Occipital lobe (tissue), 2 donors: ENCODE measurements around the gene SLC7A6OS. TPM values are rescaled to one million over a fixed set of nuclear protein-coding genes. Genes with fewer than 3 reads are reported as not detected.

ENCODE experiments used
- DNase-seq: peaks from one replicate; lab custom pipeline; 2025; lab: John Stamatoyannopoulos, UW
- total RNA-seq: library from RNA; depleted of rRNA; stranded (reverse); fragments of >200 nt; gene quantifications from one replicate; pipeline ENCODE4 v1.2.3, GENCODE V29; 2014

SLC7A6OS gene
- total RNA-seq, 1 donor from 2014 or later = 12.8 TPM

DNA sequence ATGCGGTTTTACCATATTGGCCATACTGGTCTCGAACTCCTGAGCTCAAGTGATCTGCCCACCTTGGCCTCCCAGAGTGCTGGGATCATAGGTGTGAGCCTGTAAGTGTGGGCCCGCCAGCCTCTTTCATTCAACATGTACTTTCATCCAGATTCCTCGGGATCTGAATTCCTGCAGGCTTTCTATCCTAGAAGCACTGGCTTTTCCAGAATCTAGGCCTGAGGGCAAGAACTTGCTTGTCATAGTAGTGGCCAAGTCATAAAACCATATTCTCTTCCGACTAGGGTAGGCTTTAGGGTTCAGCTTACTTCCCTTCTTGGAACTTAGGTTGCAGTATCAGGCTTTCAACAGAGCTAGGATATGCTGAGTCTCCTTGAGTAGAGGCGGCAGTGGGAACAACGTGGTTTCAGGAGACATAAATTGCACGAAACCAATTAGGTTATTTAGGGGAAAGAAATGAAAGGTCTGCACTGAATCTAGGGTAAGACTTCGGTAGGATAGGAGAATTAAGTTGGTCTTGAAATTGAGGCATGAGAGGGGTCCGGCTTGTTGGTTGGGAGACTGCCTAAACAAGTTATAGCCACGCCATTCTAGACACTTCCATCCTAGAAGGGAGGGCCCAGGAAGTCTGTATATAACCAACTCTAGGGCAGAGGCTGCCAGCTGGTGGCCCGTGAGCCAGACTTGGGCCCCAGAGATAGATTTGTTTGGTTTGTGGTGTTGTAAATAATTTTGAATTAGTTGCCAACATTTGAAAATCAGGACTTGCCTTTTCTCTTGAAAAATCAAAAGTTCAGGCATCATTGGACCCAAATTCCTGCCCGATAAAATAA is 30.8 kb downstream of the SLC7A6OS start:
- DNase-seq = no peak

DNA sequence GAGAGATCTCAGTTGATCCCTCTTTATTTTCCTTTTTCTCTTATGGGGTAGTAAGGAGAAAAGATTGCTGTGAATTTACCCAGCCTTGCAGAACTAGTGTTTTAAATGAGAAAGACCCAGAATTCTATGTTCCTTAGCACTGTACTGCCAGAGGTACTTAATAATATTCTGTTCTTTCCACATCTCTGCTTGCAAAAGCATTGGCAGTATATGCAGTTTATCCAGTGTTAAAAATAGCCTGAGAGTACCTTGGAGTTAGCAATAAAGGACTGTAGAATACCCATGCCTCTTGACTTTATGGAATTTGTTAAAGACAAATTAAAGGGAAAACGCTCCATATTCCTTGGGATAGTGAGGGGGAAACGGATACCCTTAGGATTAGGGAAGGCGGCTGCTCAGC is 34.5 kb downstream of the SLC7A6OS start:
- DNase-seq = no peak

DNA sequence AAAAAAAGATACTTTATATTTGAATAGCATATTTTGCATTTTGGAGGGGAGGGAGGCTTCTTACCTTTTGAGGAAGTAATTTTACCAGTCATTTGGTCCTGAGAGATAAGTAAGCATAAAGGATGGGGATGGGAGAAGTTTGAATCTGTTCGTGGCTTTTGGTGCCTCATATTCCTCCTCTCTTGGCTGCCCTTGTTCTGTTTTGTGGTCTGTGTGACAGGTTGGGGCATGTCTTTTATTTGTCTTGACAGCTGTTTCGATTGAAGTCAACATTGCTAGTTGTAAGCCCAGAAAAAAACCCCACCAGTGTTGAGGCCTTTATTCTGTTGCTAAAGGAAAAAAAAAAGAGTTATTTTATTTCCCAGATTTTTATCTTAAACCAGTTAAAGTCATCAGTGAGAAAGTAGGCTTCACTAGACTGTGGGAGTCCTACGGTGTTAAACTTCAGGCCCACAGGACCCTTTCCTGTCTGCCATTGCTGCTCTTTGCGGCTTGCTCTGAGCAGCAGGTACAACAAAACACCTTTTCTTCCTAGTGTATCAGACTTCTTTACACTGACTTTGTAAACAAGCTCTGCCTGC is 35.0 kb downstream of the SLC7A6OS start:
- no peak for DNase-seq

DNA sequence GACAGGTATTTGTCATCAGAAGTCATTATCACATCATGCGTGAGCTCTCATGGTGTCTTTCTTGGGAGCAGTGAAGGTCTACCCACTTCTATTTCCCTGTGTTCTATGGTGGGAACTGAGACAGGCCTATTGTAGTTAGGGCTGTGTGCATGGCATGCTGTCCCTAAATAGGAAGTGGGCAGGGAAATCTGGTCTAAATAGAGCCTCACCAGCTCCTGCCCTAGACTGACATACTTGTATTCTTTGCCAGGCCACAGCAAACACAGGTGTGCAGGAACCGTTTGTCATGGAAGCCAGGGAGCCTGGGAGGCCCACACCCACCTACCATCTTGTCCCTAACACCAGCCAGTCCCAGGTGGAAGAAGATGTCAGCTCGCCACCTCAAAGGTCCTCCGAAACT is 36.3 kb downstream of the SLC7A6OS start:
- no peak for DNase-seq

DNA sequence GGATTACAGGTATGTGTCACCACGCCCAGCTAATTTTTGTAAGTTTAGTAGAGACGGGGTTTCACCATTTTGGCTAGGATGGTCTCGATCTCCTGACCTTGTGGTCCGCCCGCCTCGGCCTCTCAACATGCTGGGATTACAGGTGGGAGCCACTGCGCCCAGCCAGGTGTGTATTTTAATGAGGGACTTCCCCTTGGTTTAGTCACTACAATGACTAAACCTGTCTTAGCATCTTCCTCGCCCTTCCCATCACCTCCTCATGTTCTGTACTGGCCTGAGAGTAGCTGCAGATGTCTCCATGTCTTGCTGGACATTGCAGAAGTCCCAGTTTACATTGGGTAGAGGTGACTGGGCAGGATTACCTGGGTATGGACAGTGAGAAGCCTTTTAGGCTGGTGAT is 36.9 kb downstream of the SLC7A6OS start:
- no peak for DNase-seq

DNA sequence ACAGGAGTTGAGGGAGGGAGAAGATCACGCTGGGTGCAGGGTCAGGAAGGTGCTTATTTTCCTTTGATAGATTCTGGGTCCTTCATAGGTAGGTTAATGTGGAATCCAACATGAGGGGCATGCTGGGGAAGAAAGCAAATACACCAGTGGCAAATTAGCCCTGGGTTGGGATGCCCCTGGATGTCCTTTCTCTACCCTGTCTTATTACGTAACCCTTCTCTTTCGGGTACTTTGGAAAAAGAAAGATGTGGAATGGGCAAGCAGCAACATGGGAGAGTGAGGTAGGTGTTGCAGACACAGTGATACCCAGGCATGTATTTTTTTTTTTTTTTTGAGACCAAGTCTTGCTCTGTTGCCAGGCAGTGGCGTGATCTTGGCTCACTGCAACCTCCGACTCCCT is 37.3 kb downstream of the SLC7A6OS start:
- no peak for DNase-seq

DNA sequence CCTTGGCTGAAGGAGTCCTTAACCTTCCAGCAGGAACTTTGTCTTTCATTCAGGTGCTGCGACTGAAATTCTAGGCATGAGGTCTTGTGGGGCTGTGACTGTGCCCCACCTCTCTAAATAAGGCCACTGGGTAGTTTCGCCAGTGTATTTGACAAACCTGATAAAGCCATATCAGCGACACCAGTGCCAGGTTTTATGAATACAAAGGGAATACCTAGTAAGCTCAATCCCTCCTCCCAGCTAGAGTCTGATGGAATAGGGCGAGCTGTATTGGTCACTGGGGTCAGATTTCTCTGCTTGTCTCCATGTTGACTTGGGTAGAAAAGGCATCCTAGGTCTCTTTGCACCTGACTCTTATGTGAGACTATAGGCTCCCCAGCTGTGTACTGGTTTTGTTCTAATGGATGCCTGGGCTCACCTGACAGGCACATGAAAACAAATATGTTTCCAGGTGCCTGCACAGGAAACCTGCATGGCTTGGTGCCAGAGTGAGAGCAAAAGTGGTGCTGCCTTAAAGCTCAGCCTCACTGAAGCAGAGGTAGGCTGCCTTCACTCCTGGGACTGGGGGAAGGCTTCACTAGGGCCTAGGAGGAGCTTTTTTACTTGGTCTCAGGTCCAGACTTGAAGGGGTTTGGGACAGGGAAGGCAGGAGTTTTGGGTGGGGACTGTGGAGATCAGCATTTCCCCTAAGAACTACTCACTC is 38.1 kb downstream of the SLC7A6OS start:
- DNase-seq = no peak

DNA sequence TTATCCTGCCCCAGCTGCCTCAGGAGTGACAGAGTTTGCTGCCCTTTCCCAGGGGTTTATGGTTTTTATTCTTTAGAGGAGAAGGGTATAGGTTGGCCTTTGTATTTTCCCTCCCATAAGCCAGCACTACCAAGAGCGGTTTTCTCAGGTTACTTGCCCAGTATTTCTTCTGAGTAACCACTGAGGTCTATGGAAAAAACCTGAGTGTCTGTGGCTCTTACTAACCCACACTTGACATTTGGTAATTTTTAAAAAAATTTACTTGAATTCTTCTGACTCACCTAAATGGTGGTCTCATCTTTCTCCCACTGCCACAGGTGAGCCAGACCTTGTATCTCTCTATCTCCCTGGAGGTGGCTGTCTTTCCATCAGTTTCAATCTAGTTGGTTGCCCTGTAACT is 40.4 kb downstream of the SLC7A6OS start:
- no peak for DNase-seq

DNA sequence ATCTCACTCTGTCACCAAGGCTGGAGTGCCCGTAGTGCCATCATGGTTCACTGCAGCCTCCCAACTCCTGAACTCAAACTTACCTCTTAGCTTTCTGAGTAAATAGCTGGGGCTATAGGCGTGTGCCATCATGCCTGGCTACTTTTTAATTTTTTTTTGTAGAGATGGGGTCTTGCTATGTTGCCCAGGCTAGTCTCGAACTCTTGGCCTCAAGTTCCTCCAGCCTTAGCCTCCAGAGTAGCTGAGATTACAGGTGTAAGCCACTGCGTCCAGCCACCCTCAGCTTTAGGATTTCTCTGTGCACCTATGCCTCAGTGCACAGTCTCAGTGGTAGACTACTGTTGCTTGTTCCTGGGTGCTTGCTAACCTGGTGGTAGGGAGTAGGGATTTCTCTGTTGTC is 41.0 kb downstream of the SLC7A6OS start:
- no peak for DNase-seq

DNA sequence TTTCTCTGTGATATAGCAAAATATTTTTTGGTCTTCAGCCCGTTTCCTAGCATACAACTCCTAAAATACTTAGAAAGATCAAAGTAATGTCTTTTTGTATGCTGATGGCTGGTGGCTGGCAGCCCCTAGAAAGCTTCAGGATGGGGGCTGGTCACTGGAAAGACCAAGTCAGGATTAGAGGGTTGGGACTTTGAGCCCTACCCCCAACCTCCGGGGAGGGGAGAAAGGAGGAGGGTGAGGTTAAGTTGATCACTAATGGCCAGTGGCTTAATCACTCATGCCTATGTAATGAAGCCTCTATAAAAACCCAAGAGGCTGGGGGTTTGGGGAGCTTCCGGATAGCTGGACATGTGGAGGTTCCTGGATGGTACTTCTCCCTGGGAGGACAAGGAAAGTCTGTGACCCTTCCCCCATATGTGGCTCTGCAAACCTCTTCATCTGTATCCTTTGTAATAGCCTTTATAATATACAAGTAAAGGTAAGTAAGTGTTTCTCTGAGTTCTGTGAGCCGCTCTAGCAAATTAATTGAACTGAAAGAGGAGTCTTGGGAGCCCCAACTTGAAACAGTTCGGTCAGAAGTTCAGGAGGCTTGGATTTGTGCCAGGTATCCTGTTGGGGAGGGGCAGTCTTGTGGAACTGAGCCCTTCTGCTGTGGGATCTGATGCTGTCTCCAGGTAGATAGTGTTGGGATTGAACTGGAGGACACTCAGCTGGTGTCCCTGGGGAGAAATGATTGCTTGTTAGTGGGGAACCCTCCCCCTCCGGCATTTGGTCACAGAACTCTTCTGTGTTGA is 42.9 kb downstream of the SLC7A6OS start:
- no peak for DNase-seq

DNA sequence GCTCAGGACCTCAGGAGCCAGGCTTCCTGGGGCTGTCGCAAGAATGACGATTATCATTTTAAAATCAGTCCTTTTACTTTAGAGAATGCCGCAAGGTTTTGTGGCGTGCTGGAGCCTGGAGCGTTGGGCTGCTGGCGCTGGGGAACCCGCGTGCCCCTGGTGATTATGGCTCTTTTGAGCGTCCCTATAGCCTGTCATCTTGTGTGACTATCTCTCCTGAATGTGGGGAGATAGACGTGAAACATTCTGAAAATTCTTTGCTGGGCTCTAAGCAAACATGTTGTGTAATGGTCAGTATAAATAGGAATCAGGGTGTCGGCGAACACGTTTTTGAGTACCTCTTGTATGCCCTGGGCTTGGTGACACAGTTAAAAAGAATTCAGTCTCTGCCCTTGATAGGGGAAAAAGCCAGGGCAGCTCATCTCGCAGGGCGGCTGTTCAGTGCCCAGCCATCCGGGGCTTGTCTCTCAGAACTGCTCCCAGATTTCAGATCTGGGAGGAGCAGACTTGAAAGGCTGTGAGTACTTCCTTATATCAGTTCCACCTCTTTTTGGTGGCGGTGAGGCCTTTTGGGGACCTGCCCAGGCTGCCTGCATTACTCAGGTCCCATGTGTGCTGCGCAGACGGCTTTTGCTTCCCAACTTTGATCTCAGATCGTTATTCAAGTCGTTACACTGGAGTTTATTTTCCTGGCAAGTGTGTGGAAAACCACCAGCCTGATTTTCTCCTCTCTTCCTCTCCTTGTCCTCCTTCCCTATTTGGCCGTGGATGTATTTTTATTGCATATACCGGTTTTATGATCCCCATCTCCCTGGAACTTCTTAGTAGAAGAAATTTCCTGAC is 45.4 kb downstream of the SLC7A6OS start:
- DNase-seq = no peak

DNA sequence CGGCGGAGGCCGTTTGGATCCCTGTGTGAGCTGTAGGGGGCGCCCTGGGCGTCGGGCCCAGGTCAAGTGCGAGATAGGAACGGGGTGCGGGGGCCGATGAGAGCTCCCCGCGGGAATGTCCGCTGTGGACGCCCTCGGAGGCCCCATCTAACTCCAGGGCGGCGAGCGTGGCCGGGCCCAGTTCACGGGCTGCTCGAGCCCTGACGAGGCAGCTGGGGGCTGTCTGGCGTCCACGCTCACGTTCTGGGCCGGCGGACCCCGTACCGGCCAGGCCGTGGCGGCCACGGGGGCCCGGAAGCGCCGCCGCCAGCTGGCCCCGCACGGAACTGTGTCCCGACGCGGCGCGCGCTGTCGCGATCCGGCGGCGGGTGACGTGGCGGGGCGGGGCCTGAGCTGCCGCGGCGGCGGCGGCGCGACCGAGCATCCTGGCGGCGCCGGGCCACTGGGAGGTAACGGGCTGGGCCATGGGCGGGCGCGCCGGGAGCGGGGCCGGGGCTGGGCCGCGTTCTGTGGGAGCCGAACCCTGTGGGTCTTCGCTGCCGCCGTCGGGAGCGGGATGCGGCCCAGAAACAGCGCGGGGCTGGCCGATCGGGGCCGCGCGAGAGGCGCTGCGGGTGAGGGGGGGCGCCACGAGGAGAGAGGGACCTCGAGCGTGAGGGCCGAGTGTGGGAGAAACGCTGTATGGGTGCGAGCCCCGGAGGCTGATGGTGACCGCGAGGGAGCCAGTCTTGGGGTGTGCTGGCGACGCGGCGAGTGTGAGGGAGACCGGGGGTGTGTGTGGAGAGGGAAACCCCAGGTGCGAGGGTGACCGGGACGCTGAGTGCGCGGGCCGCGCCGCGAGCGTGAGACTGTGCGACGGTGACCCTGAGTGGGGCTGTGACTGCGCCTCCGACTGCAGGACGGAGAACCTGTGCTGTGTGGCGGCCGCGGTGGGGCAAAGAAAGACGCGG is 46.3 kb downstream of the SLC7A6OS start, which contains the start of gene SLC7A6:
TSS of gene SLC7A6 (plus strand) at position 399 of the 950 bp plus-strand sequence. CDS start 10,201 bp downstream, outside the sequence.
- peak; percentile 35 for DNase-seq

DNA sequence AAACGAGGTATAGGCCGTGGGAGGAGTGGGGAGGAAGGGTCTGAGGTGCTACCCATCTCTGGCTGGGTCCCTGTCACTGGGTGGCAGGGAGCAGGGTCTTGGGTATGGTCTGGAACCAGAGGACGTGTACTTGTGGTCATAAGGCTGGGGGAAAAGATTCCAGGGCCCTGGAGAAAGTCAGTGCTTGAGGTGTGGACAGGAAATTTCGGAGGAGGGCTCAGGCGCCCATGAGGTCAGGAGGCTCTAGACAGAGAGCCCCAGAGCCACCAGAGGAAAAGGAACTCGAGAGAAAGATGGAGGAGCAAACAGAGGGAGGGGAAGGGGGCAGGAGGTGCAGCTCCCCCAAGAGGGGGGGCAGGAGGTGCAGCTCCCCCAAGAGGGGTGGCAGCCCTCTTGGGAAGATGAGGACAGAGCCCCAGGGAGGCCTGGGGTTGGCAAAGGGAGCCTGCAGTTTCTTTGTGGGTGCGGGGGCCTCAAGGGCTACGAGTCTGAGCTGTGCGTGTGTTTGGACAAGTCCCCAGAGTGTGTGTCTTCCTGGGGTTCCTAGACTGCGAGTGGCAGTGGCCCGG is 47.1 kb downstream of the SLC7A6OS start:
- no peak for DNase-seq

DNA sequence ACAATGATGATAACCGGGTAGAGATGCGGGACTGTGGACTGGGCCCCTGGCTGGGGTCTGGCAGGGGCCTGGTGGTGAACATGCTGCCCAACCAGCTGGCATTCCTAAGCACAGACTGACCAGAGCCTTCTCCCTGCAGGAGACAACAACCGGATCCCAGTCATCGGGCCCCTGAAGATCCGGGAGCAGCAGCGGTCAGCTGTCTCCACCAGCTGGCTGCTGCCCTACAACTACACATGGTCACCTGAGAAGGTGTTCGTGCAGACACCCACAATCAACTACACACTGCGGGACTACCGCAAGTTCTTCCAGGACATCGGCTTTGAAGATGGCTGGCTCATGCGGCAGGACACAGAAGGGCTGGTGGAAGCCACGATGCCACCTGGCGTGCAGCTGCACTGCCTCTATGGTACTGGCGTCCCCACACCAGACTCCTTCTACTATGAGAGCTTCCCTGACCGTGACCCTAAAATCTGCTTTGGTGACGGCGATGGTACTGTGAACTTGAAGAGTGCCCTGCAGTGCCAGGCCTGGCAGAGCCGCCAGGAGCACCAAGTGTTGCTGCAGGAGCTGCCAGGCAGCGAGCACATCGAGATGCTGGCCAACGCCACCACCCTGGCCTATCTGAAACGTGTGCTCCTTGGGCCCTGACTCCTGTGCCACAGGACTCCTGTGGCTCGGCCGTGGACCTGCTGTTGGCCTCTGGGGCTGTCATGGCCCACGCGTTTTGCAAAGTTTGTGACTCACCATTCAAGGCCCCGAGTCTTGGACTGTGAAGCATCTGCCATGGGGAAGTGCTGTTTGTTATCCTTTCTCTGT is 51.5 kb downstream of the SLC7A6OS start:
- no peak for DNase-seq

DNA sequence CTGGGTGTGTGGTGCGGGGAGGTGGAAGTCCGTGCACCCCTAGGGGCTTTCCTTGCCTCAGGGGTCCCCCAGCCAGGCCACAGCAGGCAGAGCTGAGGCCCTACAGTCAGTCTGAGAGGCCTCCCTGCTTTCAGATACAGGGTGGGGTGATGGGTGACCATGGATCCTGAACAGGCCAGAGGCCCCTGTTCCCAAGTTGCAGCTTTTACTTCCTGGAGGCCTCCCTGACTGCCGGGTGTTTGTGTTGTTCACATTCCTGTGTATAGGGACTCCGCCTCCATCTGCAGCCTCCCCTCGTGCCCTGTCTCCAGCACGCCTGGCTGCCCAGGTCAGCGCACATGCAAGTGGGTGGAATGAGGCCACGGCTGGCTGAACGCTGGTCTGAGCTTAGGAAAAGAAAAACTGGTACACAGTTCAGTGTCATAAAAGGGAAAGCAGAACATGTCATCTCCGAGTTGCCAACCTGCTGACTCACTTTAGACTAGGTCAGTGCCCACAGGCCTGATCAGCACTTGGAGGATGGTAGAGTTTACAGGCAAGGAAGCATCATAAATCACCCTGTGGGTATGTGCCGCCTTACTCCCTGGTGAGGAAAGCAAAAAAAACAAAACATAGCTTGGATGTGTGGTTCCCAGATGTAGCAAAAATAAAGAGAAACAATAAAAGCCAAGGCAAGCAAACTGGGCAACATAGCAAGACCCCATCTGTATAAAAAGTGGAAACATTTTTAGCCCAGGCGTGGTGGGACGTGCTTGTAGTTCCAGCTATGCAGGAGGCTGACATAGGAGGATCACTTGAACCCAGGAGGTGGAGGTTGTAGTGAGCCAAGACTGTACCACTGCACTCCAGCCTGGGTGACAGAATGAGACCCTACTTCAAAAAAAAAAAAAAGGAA is 52.6 kb downstream of the SLC7A6OS start:
- no peak for DNase-seq

DNA sequence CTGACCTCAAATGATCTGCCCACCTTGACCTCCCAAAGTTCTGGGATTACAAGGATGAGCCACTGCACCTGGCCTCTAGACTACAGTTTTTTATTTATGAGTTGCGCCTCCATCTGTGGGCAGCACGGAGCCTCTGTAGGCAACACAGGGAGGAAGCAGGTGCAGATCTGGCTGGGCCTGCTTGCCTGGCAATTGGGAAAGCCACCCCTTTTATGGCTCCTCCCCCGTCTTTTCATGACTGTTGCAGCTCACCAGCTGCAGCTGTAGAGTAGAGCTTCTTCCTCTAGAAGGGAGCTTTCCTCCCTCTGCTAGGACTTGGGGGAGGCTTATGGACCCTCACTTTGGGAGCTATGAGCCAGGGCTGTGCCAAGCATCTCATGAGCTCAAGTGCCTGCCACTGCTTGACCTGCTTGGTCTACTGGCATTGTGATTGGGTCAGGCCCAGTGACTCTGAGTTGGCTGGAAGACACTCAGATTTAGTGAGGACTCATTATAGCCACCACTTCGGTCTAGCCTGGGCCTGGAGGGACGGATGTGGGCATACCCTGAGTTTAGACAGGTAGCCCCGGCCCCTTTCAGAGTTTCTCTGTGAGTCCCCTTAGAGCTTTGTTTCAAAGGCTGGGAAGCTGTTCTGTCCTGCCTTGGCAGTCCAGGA is 53.4 kb downstream of the SLC7A6OS start:
- DNase-seq = peak; percentile 26

DNA sequence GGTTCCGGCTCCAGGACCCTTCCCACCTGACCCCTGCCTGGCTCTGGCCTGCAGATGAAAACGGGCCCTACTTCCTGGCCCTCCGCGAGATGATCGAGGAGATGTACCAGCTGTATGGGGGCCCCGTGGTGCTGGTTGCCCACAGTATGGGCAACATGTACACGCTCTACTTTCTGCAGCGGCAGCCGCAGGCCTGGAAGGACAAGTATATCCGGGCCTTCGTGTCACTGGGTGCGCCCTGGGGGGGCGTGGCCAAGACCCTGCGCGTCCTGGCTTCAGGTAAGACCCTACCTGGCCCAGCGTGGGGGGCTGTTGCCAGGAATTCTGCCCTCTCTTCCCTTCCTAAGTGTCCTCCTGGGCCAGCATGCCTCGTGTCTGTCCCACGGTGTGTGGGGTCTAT is 55.0 kb downstream of the SLC7A6OS start:
- DNase-seq = no peak
